Keratinocyte (primary cell): Measurements from ENCODE around the gene N4BP2. TPM values are rescaled to one million over a fixed set of nuclear protein-coding genes. Genes with fewer than 3 reads are reported as not detected.

Experiments
- DNase-seq: peaks from one replicate; pipeline ENCODE4 v3.0.0-alpha.2; 2011; ENCODE audit warnings: low read depth, missing footprints, low spot score
- FAIRE-seq: peaks from 2 replicates; lab custom pipeline; 2011; peaks lifted over from hg19 to GRCh38; lab: Jason Lieb, UNC
- H2AFZ ChIP-seq: 2 replicates; pipeline ENCODE4 v1.6.0; 2012; ENCODE audit warnings: low read length, control low read depth, inconsistent platforms; ENCODE audit not compliant: control insufficient read depth
- H3K27ac ChIP-seq: 2 replicates; pipeline ENCODE4 v1.5.1; 2011; ENCODE audit warnings: low read length; ENCODE audit not compliant: control insufficient read depth, insufficient read depth
- H3K27me3 ChIP-seq: 3 replicates; pipeline ENCODE4 v1.6.0; 2011; ENCODE audit warnings: low read length; ENCODE audit not compliant: control insufficient read depth, insufficient read depth; ENCODE audit errors: extremely low read depth
- H3K36me3 ChIP-seq, 2 experiments: 2 replicates in 1 of 2; 3 replicates in 1 of 2; pipeline ENCODE4 v1.5.1; 2011; ENCODE audit warnings: low read length in 2 of 2, mild to moderate bottlenecking in 1 of 2; ENCODE audit not compliant: control insufficient read depth in 2 of 2, insufficient read depth in 2 of 2; ENCODE audit errors: extremely low read depth in 1 of 2
- H3K4me1 ChIP-seq: 3 replicates; pipeline ENCODE4 v1.5.1; 2011; ENCODE audit warnings: low read length; ENCODE audit not compliant: control insufficient read depth, insufficient read depth; ENCODE audit errors: extremely low read depth
- H3K4me2 ChIP-seq: 3 replicates; pipeline ENCODE4 v1.6.0; 2011; ENCODE audit warnings: low read depth, low read length; ENCODE audit not compliant: control insufficient read depth, insufficient read depth; ENCODE audit errors: extremely low read depth
- H3K4me3 ChIP-seq, 3 experiments: fragments of 200-600 bp in 1 of 3; sonication (generic) in 1 of 3; 2 replicates in 2 of 3; 3 replicates in 1 of 3; pipeline ENCODE4 v1.5.1; 2011 to 2016; ENCODE audit warnings: low read length in 3 of 3, mild to moderate bottlenecking in 3 of 3, control low read depth in 2 of 3, inconsistent platforms in 1 of 3, low read depth in 1 of 3, mixed read lengths in 1 of 3, mixed run types in 1 of 3, moderate library complexity in 1 of 3; ENCODE audit not compliant: control insufficient read depth in 2 of 3, insufficient read depth in 2 of 3; ENCODE audit errors: extremely low read depth in 1 of 3
- H3K79me2 ChIP-seq: 2 replicates; pipeline ENCODE4 v1.6.0; 2012; ENCODE audit warnings: low read length; ENCODE audit not compliant: control insufficient read depth, insufficient read depth
- H3K9ac ChIP-seq: 3 replicates; pipeline ENCODE4 v1.6.0; 2011; ENCODE audit warnings: low read length; ENCODE audit not compliant: control insufficient read depth, insufficient read depth; ENCODE audit errors: extremely low read depth
- H3K9me1 ChIP-seq: 3 replicates; pipeline ENCODE4 v1.6.0; 2011; ENCODE audit warnings: low read length; ENCODE audit not compliant: control insufficient read depth, insufficient read depth; ENCODE audit errors: extremely low read depth
- H3K9me3 ChIP-seq: 2 replicates; pipeline ENCODE4 v1.5.1; 2012; ENCODE audit warnings: low read depth, low read length; ENCODE audit not compliant: control insufficient read depth
- H4K20me1 ChIP-seq: 3 replicates; pipeline ENCODE4 v1.6.0; 2011; ENCODE audit warnings: low read length; ENCODE audit not compliant: control insufficient read depth, insufficient read depth; ENCODE audit errors: extremely low read depth
- CTCF ChIP-seq, 3 experiments: IDR thresholded peaks in 1 of 3; conservative IDR thresholded peaks in 1 of 3; optimal IDR thresholded peaks in 1 of 3; 2 replicates in 2 of 3; 3 replicates in 1 of 3; pipeline versions ENCODE3 to v1.5.1; 2011; ENCODE audit warnings: low read length in 3 of 3, mild to moderate bottlenecking in 3 of 3, moderate library complexity in 2 of 3, control low read depth in 1 of 3, inconsistent platforms in 1 of 3; ENCODE audit not compliant: insufficient read depth in 2 of 3; ENCODE audit errors: extremely low read depth in 1 of 3
- EZH2 ChIP-seq: IDR thresholded peaks from one replicate; pipeline ENCODE4 v1.6.1; 2012; ENCODE audit warnings: inconsistent platforms, mild to moderate bottlenecking, low read length, moderate library complexity
- dilution Hi-C: fragments of 300-500 bp; cut with MboI; formaldehyde crosslinking; loops from one replicate; pipeline ENCODE4 v1.7.0; 2020; ENCODE audit warnings: low sequenced_read_pairs; ENCODE audit not compliant: extremely low pct_ligation_motif_present
- polyA plus RNA-seq, 5 experiments: library from polyadenylated mRNA; depleted of rRNA in 3 of 5; stranded (reverse) in 3 of 5; stranded (forward) in 1 of 5; unstranded in 1 of 5; fragments of >200 nt; gene quantifications; 1 replicate in 1 of 5; 2 replicates in 3 of 5; 3 replicates in 1 of 5; pipeline versions ENCODE4 v1.2.1 to v1.2.3, GENCODE V29; 2011 to 2012; ENCODE audit warnings: missing spikeins in 2 of 5, low read depth in 1 of 5, low replicate concordance in 1 of 5

The N4BP2 gene
- polyA plus RNA-seq, 1 donor (not counting 4 experiments of a cell fraction or from before 2014, with no cell fraction given): 2.7 TPM

GRCh38 chr4:40122941-40123340 lies 66.3 kb downstream of the N4BP2 start:
- Histone ChIP-seq H3K36me3 (peaks cover 0 to 4% of the 10 kb centered on the region in 2 experiments), H3K9me1 (no peaks in the 10 kb centered on the region), H3K4me2 (no peak overlapping the region), H3K4me1 (peaks cover 12% of the 10 kb centered on the region), H3K79me2 (no peaks in the 10 kb centered on the region), H3K27ac (no peak overlapping the region), H4K20me1 (no peaks in the 10 kb centered on the region), H3K4me3 (no peak overlapping the region), H3K27me3 (no peaks in the 10 kb centered on the region), H3K9ac (no peak overlapping the region), H3K9me3 (no peaks in the 10 kb centered on the region), H2AFZ (no peak overlapping the region)
- TF ChIP-seq EZH2 (no peak), CTCF (optimal IDR thresholded peaks at IDR 0.05 in 1 of 3, IDR thresholded peaks at IDR 0.05 in 1 of 3, conservative IDR thresholded peaks at IDR 0.05 in 1 of 3; ENCODE audit: extremely low read depth in 1 of 3, insufficient read depth in 2 of 3, low read length in 3 of 3) (no peak)
- dilution Hi-C loops: no loop called here
- DNase-seq (no peak), FAIRE-seq (no peak)

GRCh38 chr4:40124690-40125089 lies 68.0 kb downstream of the N4BP2 start:
- H3K79me2 ChIP-seq: no peaks in the 10 kb centered on the region
- TF ChIP-seq CTCF (optimal IDR thresholded peaks at IDR 0.05 in 1 of 3, IDR thresholded peaks at IDR 0.05 in 1 of 3, conservative IDR thresholded peaks at IDR 0.05 in 1 of 3; ENCODE audit: extremely low read depth in 1 of 3, insufficient read depth in 2 of 3, low read length in 3 of 3): no peak
- TF ChIP-seq EZH2: no peak
- DNase-seq (no peak), FAIRE-seq (no peak)
- dilution Hi-C loops: no loop called here
- H3K9me3 ChIP-seq: no peaks in the 10 kb centered on the region
- no peak overlapping the region for H3K27ac ChIP-seq
- H3K4me3 ChIP-seq: no peak overlapping the region
- no peak overlapping the region for H3K4me2 ChIP-seq
- H3K9me1 ChIP-seq: no peaks in the 10 kb centered on the region
- no peaks in the 10 kb centered on the region for H4K20me1 ChIP-seq
- H3K27me3 ChIP-seq: no peaks in the 10 kb centered on the region
- peaks cover 12% of the 10 kb centered on the region for H3K4me1 ChIP-seq
- H3K36me3 ChIP-seq: peaks cover 0 to 4% of the 10 kb centered on the region in 2 experiments
- H2AFZ ChIP-seq: no peak overlapping the region
- H3K9ac ChIP-seq: no peak overlapping the region
